ENCODE measurements around the gene COPS7B. TPM values are rescaled to one million over a fixed set of nuclear protein-coding genes. Genes with fewer than 3 reads are reported as not detected.

COPS7B gene
- total and polyA plus RNA-seq, 2 of the 8 experiments (the other 6 are each of a cell fraction or from before 2014, with no cell fraction given), result 62.2 to 72.1 TPM

DNA sequence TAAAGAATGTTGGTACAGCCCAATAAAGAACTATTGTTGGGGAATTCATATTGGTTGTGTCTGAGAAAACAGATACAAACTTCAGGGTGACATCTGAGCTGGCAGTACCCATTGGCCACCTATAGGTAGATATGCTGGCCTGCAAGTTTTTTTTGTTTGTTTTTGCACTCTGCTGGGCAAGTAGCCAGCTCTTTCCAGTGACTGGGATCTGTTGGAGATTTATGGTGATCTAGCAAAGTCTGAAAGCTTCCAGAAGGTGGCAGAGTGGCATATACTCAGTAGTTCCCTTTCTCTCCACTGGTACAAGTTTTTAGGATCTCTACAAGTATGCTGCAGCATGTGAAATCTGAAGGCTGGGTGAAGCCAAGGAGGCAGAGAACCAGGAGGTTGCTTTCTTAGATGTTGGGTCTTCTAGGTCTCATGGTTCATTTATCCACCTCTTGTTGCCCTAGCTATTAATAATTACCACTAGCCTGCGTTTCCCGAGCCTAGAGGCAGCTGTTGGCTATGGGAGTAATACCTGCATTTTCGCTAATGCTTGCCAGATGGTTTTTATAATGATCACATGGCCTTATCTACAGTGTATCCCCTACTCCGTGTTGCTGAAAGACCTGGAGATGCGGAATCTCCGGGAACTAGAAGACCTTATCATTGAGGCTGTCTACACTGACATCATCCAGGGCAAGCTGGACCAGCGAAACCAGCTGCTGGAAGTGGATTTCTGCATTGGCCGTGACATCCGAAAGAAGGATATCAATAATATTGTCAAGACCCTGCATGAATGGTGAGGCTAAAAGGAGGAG lies 9.5 kb downstream of the COPS7B start (continued):
- TF ChIP-seq KDM1A (IDR thresholded peaks at IDR 0.05; ENCODE audit: borderline replicate concordance, low read length) (no peak), ZNF274 (IDR thresholded peaks at IDR 0.05; ENCODE audit: borderline replicate concordance, extremely low read depth, low read length) (no peak), BACH1 (IDR thresholded peaks at IDR 0.05; ENCODE audit: low read length) (no peak), TEAD4 (IDR thresholded peaks at IDR 0.05; ENCODE audit: low read depth, low read length) (0 out of 2 replicates have a peak, but pooled peaks have one; percentile 18), CTBP2 (IDR thresholded peaks at IDR 0.05; ENCODE audit: borderline replicate concordance, insufficient read depth, insufficient read length, low read length) (no peak)
- TF ChIP-seq, protein P1, sequence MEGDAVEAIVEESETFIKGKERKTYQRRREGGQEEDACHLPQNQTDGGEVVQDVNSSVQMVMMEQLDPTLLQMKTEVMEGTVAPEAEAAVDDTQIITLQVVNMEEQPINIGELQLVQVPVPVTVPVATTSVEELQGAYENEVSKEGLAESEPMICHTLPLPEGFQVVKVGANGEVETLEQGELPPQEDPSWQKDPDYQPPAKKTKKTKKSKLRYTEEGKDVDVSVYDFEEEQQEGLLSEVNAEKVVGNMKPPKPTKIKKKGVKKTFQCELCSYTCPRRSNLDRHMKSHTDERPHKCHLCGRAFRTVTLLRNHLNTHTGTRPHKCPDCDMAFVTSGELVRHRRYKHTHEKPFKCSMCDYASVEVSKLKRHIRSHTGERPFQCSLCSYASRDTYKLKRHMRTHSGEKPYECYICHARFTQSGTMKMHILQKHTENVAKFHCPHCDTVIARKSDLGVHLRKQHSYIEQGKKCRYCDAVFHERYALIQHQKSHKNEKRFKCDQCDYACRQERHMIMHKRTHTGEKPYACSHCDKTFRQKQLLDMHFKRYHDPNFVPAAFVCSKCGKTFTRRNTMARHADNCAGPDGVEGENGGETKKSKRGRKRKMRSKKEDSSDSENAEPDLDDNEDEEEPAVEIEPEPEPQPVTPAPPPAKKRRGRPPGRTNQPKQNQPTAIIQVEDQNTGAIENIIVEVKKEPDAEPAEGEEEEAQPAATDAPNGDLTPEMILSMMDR (IDR thresholded peaks at IDR 0.05; ENCODE audit: control extremely low read depth in 1 of 3, insufficient read depth in 1 of 3, low read depth in 1 of 3, low read length in 3 of 3), result peak in 1 of 3 experiments; percentile 74; a peak in 2 of 4 replicates

Measured in H1 (cell line).